H1 (cell line): ENCODE measurements around the gene CLMP. TPM values are rescaled to one million over a fixed set of nuclear protein-coding genes. Genes with fewer than 3 reads are reported as not detected.

ENCODE experiments used
- KDM5A ChIP-seq: fragments of 200-600 bp; IDR thresholded peaks from 2 replicates; pipeline ENCODE4 v1.7.1; 2012; ENCODE audit warnings: mild to moderate bottlenecking, low read length, inconsistent platforms, mixed read lengths
- polyA plus RNA-seq, 7 experiments: library from polyadenylated mRNA; depleted of rRNA in 3 of 7; stranded (reverse) in 5 of 7; unstranded in 2 of 7; fragments of >200 nt in 5 of 7; fragments of 200-250 nt in 2 of 7; gene quantifications; 1 replicate in 5 of 7; 2 replicates in 1 of 7; 4 replicates in 1 of 7; pipeline versions ENCODE4 v1.2.1 to v1.2.3, GENCODE V29; 2011 to 2013; ENCODE audit warnings: missing spikeins in 2 of 7, mixed read lengths in 2 of 7
- total RNA-seq: library from RNA; stranded (reverse); fragmentation: NEBNext Ultra II Directional; extraction: Animal tissue kit (Norgen Biotek cat#: 25700); gene quantifications from 2 replicates; pipeline ENCODE4 v1.2.1, GENCODE V29; 2021

Gene CLMP
- total and polyA plus RNA-seq, 2 of the 8 experiments (the other 6 are each of a cell fraction or from before 2014, with no cell fraction given) = 9.9 to 24.1 TPM

GRCh38 chr11:123227763-123228495 is 32.9 kb upstream of the CLMP start (continued):
- TF ChIP-seq KDM5A = no peak
